ENCODE data around the gene UBTF.

The UBTF gene

GRCh38 chr17:44214896-44215295 lies 4.6 kb downstream of the UBTF start:
- no peak for DNase-seq (ENCODE audit: low spot score)

DNA sequence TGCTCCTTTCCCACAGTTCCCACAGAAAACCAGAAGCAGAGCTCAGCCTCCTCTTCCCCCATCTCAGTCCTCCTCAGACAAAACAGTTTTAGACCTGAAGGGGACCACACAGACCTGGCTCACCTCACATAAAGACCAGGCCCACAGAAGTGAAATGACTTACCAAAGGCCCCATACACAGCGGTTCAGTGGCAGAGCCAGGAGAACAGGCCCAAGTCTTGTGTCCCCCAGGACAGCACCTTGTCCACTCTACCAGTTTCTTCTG lies 5.3 kb downstream of the UBTF start:
- DNase-seq (ENCODE audit: low spot score), result no peak

- DNase-seq (ENCODE audit: low spot score), result no peak
Observed at GRCh38 chr17:44213403-44214229, 5.9 kb downstream of the UBTF start.

DNA sequence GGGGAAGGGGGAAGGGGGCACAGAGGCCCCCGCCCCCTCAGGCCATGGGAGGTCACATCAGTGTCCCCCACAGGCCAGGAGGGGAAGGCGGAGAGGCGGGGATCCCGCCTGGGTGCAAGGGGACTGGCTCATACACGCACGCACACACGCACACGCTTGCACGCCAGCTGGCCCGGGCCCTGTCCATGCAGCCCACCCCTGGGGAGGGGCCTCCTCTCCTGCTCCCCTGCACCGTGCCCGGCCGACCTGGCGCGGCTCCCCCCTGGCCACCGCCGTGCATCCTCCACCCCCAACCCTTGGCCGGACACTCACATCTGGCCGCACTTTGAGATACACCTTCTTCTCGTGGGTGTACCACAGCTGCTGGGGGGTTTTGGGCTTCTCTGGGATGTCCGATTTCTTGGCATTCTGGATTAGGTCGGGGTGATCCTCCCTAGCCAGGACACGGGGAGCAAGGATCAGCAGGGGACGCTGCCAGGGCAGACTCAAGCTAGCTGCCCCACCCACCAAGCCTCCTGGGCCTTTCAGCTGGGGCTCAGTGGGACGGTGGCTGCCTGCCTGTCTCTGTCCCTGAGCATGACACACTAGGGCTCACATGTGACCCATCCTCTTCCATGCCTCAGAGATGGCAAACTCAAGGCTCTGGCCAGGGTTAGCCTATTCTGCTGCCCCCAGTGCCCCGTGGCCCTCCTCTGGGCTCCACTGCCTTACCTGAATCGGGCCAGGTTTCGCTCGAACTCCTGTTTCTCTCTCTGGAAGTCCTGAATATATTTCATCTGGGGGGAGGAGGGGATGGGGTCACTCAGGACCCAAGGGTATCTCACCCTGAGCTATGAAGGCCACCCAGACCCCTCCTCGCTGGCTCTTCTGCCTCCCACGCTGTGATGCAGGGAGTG lies 6.7 kb downstream of the UBTF start:
- no peak for DNase-seq (ENCODE audit: low spot score)

DNA sequence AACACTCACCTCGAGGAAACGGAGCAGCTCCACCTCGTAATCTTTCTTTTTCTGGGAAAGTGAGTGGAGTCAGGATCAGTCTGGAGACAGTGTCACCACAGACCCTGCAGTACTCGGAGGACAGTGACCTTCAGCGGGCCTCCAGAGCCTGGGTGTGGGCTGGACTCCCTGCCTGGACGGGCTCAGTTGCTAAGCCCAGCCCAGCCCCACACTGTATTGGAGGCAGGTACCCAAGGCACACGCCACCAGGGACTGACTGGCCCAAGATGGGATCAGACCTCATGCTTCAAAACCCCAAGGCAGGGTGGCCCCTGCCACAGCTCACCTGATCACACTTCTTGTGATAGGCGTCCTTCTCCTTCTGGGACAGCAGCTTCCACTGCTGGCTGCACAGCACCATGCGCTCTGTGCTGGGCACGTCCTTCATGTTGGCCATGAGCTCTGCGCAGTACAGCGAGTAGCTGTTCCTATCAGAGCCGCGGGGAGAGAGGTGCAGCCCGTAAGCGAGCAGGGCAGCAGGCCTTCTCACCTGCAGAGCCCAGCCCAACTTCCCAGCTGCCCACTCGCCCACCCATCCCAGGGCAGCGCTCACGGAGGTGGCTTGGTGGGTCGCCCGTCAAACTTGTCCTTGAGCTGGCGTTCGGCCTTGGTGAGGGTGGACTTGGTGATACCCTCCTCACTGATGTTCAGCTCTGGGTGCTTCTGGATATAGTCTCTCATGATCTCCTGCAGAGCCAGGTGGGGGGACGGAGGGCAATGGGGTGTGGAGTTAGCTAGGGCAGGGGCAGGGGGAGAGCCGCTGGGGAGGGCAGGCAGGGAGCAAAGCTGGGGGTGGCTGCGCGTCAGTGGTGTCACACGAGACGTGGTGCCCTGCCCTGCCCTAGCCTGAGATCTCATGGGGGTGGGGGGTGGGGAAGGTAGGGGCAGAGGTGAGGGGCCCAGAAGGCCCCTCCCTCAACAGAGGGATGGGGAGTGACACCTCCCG lies 7.9 kb downstream of the UBTF start:
- no peak for DNase-seq (ENCODE audit: low spot score)

- DNase-seq (ENCODE audit: low spot score), result peak; percentile 94
Observed at GRCh38 chr17:44210342-44211192, 8.9 kb downstream of the UBTF start.

DNA sequence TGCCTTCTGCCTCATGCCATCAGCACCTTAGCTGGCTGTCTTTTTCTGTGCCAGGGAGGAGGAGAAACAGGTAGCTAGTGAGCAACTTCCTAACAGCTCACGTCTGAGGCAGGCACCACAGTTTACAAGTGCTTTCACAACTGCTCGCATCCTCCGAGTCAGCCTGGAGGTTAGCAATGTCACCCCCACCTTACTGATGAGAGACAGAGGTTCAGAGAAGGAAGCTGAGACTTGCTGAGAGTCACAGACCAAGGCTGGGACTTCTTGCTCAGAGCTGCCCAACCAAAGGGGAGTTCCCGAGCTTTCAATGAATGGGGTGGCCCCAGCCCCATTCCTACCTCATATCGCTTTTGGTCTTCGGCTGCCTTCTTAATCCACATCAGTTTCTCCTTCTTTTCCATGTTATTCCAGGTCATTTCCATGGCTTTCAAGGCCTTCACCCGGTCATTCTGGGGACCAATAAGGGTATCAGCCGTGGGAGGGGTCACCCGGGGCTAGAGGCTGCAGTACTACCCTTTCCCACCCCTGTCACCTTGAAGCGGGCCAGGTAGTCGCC lies 9.6 kb downstream of the UBTF start:
- DNase-seq (ENCODE audit: low spot score), result no peak

GRCh38 chr17:44207743-44208142 lies 11.7 kb downstream of the UBTF start:
- no peak for DNase-seq (ENCODE audit: low spot score)

DNA sequence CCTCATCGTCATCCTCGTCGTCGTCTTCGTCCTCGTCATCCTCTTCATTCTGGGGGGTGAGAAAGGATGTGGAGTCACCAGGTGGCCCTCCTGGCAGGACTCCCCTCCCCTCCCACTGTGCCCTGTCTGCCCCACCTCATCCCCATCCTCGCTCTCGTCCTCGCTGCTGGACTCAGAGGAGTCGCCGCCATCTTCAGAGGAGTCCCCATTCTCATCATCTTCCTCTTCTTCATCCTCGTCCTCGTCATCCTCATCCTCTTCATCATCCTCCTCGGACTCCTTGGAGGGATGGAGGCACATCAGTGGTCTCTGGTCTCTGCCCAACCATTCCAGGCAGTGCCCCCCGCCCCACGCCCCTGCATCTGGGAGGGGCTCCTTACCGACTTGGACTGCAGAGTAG lies 12.2 kb downstream of the UBTF start:
- no peak for DNase-seq (ENCODE audit: low spot score)

DNA sequence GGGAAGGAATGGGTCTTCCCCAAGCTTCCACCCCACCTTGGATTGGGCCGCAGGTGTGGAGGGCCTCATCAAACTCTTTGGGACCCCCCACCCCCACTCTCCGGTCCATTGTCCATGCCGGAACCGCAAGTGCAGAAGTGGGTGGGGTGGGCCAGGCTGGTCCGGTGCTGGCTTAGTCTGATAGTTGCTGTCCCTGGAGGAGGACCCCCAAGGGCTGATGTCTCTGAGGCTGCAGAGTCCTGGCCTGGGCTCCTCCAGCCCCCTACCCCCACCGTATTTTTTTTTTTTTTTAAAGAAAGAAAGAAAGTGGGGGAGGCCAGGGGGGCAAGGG lies 12.7 kb downstream of the UBTF start:
- no peak for DNase-seq (ENCODE audit: low spot score)

- DNase-seq (ENCODE audit: low spot score), result no peak
Observed at GRCh38 chr17:44205962-44206824, 13.3 kb downstream of the UBTF start.

GRCh38 chr17:44204441-44204882 lies 15.0 kb downstream of the UBTF start:
- peak; percentile 57 for DNase-seq (ENCODE audit: low spot score)

DNA sequence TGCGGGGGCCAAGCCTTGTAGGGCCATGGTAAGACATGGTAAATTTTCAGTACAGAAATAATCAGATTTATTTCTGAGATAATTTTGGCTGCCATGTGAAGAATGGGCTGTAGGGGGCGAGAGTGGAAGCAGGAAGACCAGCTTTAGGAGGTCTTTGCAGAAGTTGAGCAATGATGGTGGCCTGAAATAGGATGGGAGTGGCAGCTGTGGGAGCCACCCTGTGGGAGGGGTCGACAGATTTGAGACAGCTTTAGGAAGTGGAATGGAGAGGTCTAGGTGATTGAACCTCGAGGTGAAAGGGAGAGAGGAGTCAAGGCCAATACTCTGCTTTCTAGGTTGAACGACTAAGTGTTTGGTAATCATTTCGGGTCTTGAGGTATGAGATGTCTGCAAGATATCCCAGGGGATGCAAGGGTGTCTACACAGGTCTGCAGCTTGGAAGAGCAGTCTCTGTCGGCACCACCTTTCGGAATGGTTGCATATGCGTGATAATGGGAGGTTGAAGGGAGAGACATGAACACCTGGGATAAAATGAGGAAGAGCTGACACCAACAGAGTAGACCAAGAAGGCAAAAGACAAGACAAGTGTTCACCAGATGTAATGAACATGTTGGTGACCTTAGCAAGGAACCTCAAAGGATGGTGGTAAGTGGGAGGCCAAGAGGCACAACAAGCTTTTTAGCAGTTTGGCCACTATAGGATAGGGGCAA lies 15.6 kb downstream of the UBTF start:
- DNase-seq (ENCODE audit: low spot score), result peak; percentile 61

GRCh38 chr17:44202756-44203155 lies 16.7 kb downstream of the UBTF start:
- DNase-seq (ENCODE audit: low spot score), result no peak

DNA sequence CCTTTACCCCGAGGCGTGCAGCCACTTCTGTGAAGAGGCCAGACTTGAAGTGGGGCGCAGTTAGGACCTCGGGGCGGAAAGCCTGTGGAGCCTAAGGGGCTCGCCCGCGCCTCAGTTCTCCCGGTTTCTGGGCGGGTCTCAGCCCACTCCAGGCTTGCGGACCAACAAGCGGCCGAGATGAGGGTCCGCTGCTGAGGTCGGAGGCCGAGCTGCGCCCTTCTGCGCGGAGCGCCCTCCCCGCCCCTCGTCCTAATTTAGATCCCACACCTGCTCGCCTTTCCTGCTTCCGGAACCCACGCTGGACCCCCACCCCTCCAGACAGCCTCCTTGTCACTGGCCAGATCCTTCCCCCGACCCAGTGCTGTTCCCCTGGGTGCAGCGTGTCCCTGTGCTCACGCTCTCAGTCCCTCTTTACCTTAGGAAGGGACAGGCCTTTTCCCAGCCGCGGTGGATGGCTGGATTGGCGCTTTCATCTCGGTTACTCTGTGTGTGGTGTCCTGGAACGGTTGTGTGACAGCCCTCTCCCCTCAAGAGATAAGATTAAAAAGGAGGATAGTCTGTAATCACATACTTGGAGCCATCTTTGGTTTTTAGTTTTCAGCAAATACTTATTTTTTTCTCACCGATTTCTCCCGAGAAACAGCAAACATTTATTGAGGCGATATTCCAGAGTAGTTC lies 18.9 kb downstream of the UBTF start:
- no peak for DNase-seq (ENCODE audit: low spot score)

- DNase-seq (ENCODE audit: low spot score), result peak; percentile 100
Observed at GRCh38 chr17:44199553-44200477, 19.7 kb downstream of the UBTF start, which contains the start of gene ATXN7L3. ATXN7L3 (minus strand) TSS chr17:44199884; CDS start chr17:44198070, 1,814 bp downstream.

- peak; percentile 88 for DNase-seq (ENCODE audit: low spot score)
Observed at GRCh38 chr17:44198721-44199552, 20.5 kb downstream of the UBTF start.

Measured in hepatic stellate cell (primary cell).